Osteocyte (in vitro differentiated cells): Measurements from ENCODE around the gene KAT2B. TPM values are rescaled to one million over a fixed set of nuclear protein-coding genes. Genes with fewer than 3 reads are reported as not detected.
"Not testable (repeated sequence)": the region's sequence is repeated elsewhere in the genome, so short reads cannot be mapped to it uniquely, and the experiment has no call there.

Experiments
- DNase-seq: peaks from one replicate; pipeline ENCODE4 v3.0.0; 2021; ENCODE audit warnings: mixed read lengths; ENCODE audit not compliant: unreplicated experiment; ENCODE audit errors: extremely low spot score
- H3K27ac Mint-ChIP-seq: one replicate; pipeline ENCODE4 v1.8.0; 2021; ENCODE audit warnings: mild to moderate bottlenecking, mixed read lengths; ENCODE audit not compliant: unreplicated experiment
- H3K27me3 Mint-ChIP-seq: one replicate; pipeline ENCODE4 v1.8.0; 2021; ENCODE audit warnings: mixed read lengths; ENCODE audit not compliant: unreplicated experiment
- H3K36me3 Mint-ChIP-seq: one replicate; pipeline ENCODE4 v1.8.0; 2021; ENCODE audit warnings: mixed read lengths; ENCODE audit not compliant: unreplicated experiment
- H3K4me1 Mint-ChIP-seq: one replicate; pipeline ENCODE4 v1.8.0; 2021; ENCODE audit warnings: mixed read lengths; ENCODE audit not compliant: unreplicated experiment
- H3K4me3 Mint-ChIP-seq: one replicate; pipeline ENCODE4 v1.8.0; 2021; ENCODE audit warnings: mild to moderate bottlenecking, moderate library complexity, mixed read lengths; ENCODE audit not compliant: unreplicated experiment
- H3K9me3 Mint-ChIP-seq: one replicate; pipeline ENCODE4 v1.8.0; 2021; ENCODE audit warnings: mixed read lengths; ENCODE audit not compliant: unreplicated experiment
- total RNA-seq: library from RNA; stranded (reverse); gene quantifications from 2 replicates; pipeline ENCODE4 v1.2.1, GENCODE V29; 2021
- TF ChIP-seq, protein P1 (sequence below): fragments of 200-600 bp; sonication (generic); IDR thresholded peaks from 2 replicates; pipeline ENCODE4 v1.5.0; 2021; ENCODE audit warnings: antibody characterized with exemption, mild to moderate bottlenecking, moderate library complexity

Gene KAT2B
- total RNA-seq, 1 donor from 2014 or later = 15.7 TPM

DNA sequence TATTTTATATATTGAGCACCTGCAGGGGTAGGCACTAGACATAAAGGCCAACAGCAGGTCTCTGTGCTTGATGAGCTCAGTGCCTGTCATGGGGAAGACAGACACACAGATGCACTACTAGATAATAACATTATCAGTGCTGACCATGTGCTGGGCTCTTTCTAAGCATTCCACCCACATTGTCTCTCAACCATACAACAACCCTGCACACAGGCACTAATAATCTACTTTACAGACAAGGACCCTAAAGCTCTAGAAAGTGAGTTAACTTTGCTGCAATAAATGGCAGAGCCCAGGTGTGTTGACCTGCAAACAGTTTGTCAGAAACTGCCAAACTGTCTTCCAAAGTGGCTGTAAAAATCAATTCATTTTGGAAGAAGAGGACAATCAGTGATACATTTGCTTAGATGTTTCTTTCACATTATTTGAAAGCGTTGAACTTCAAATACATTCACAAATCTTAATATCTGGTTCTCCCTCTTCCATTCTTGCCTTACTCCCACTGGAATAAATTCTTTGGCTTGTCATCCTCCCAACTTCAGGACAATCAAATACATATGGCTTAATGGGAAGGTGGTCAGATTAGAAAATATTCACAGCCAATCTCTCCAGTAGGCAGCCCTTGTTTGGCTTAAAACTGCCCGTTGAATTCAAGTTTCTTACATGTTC is 17.2 kb upstream of the KAT2B start:
- Mint-ChIP-seq H3K36me3 (no peaks in the 10 kb centered on the region), H3K4me3 (no peak overlapping the region), H3K27ac (no peak overlapping the region), H3K9me3 (no peaks in the 10 kb centered on the region), H3K27me3 (no peaks in the 10 kb centered on the region), H3K4me1 (no peaks in the 10 kb centered on the region)
- no peak for DNase-seq
- TF ChIP-seq, protein P1, sequence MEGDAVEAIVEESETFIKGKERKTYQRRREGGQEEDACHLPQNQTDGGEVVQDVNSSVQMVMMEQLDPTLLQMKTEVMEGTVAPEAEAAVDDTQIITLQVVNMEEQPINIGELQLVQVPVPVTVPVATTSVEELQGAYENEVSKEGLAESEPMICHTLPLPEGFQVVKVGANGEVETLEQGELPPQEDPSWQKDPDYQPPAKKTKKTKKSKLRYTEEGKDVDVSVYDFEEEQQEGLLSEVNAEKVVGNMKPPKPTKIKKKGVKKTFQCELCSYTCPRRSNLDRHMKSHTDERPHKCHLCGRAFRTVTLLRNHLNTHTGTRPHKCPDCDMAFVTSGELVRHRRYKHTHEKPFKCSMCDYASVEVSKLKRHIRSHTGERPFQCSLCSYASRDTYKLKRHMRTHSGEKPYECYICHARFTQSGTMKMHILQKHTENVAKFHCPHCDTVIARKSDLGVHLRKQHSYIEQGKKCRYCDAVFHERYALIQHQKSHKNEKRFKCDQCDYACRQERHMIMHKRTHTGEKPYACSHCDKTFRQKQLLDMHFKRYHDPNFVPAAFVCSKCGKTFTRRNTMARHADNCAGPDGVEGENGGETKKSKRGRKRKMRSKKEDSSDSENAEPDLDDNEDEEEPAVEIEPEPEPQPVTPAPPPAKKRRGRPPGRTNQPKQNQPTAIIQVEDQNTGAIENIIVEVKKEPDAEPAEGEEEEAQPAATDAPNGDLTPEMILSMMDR = no peak

DNA sequence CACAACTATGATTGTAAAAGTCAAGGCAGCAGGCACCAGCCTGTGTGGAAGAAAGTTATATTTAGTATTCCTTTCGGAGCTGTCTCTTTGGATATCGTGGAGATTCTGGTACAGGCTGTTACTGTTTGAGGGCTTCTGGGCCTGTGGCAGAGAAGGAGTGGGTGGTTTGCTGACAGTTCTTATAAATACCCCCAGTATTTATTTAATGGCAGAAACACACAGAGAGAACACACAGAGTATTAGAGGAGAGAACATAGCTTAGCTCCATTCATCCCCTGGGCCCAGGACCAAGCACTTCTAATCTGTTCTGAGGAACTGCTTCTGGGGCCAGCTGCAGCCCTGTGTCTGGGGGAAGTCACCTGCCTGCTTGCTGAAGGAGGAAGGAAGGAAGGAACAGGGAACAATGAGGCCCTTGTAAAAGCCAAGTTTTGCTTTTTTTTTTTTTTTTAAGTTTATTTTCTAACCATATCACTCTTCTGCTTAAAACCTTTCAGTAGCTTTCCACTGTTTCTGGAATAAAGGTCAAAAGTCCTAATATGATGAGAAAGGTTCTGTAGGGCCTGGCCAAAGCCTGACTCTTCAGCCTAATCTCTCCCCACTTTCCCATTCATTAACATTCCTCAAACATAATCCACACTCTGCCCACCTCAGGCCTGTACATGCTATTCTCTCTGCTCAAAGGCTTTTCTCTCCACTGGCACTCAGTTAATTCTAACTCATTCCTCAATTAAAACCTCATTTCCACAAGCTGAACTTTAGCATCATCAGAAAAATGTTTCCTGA is 16.4 kb upstream of the KAT2B start:
- no peak for DNase-seq
- Mint-ChIP-seq H3K36me3 (no peaks in the 10 kb centered on the region), H3K4me1 (no peaks in the 10 kb centered on the region), H3K9me3 (no peaks in the 10 kb centered on the region), H3K27ac (no peak overlapping the region), H3K4me3 (no peak overlapping the region), H3K27me3 (no peaks in the 10 kb centered on the region)
- TF ChIP-seq, protein P1 = no peak

DNA sequence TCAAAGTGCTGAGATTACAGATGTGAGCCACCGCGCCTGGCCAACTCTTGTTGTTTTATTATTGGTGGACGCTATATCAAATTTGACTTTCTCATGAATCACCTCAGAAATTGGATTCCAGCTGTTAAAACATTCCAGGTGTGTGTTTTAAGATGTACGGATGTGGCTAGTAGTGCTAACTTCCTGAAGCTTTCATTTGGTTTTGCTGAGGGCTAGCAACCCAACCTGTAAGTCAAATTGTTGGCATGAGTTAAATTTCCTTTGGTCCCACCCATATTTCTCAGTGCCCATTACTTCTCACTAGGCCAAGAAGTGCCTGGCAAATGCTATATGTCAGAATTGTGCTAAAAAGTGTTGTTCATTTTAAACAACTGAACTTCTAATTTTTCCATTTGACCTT is 13.1 kb upstream of the KAT2B start:
- H3K4me3 Mint-ChIP-seq = no peak overlapping the region
- no peak overlapping the region for H3K27ac Mint-ChIP-seq
- no peak for DNase-seq
- TF ChIP-seq, protein P1 = no peak
- no peaks in the 10 kb centered on the region for H3K9me3 Mint-ChIP-seq
- no peaks in the 10 kb centered on the region for H3K36me3 Mint-ChIP-seq
- no peaks in the 10 kb centered on the region for H3K4me1 Mint-ChIP-seq
- no peaks in the 10 kb centered on the region for H3K27me3 Mint-ChIP-seq

DNA sequence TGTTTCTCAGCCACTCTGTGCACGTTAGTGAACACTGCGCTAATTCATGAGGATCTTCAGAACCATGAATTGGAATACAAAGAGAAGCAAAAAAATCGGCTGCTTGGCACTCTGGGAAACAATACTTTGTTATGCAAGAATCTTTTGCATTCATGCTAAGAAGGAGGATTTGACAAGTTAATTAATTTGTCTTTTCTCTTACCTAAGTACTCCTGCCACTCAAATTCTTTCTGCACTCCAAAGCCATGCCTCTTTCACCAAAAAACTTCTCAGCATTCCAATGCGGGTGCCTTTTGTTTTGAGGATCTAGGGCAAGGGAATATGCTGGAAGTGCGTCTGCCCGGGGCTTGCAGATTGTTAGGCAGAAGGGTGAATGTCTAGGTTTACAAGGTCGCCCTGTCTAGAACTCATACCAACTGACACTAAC is 11.3 kb upstream of the KAT2B start:
- no peaks in the 10 kb centered on the region for H3K9me3 Mint-ChIP-seq
- H3K27me3 Mint-ChIP-seq = no peaks in the 10 kb centered on the region
- no peak overlapping the region for H3K4me3 Mint-ChIP-seq
- DNase-seq = no peak
- no peak overlapping the region for H3K27ac Mint-ChIP-seq
- TF ChIP-seq, protein P1 = no peak
- H3K36me3 Mint-ChIP-seq = no peaks in the 10 kb centered on the region
- H3K4me1 Mint-ChIP-seq = no peaks in the 10 kb centered on the region

DNA sequence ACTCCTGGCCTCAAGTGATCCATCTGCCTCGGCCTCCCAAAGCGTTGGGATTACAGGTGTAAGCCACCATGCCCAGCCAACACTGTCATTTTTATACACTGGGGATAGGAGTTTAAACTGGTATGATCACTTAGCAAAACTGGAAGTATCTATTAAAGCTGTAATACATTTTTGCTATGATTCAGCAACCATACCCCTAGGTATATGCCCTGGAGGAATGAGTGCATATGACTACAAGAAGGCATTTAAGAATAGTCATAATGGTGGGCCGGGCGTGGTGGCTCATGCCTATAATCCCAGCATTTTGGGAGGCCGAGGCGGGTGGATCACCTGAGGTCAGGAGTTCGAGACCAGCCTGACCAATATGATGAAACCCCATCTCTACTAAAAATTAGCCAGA is 8.3 kb upstream of the KAT2B start:
- not testable (repeated sequence) for H3K27me3 Mint-ChIP-seq, H3K36me3 Mint-ChIP-seq, H3K4me1 Mint-ChIP-seq, H3K4me3 Mint-ChIP-seq, H3K9me3 Mint-ChIP-seq, DNase-seq, H3K27ac Mint-ChIP-seq
